ENCODE measurements around the gene NCEH1. TPM values are rescaled to one million over a fixed set of nuclear protein-coding genes. Genes with fewer than 3 reads are reported as not detected.

NCEH1 gene
- total and polyA plus RNA-seq, 2 experiments from 2014 or later = 4.7 to 10.5 TPM

GRCh38 chr3:172609750-172610149 lies 101.1 kb downstream of the NCEH1 start:
- DNase-seq (ENCODE audit: low spot score) = no peak
- Histone ChIP-seq H3K9me2 (replicated peaks; ENCODE audit: insufficient read depth) (no peaks in the 10 kb centered on the region), H4K20me1 (ENCODE audit: insufficient read depth, poor library complexity, severe bottlenecking) (no peaks in the 10 kb centered on the region), H3K27me3 (no peaks in the 10 kb centered on the region), H3K27ac (no peak overlapping the region), H3K4me2 (no peak overlapping the region), H2AFZ (no peak overlapping the region), H3K4me3 (no peak overlapping the region), H3K9me3 (ENCODE audit: low read depth) (no peaks in the 10 kb centered on the region), H3K36me3 (replicated peaks; ENCODE audit: insufficient read depth, low read depth) (no peaks in the 10 kb centered on the region), H3K79me2 (no peaks in the 10 kb centered on the region), H3K4me1 (ENCODE audit: insufficient read depth) (no peaks in the 10 kb centered on the region)
- TF ChIP-seq EZH2 (IDR thresholded peaks at IDR 0.05; ENCODE audit: borderline replicate concordance) (no peak), CTCF (IDR thresholded peaks at IDR 0.05; ENCODE audit: poor library complexity) (no peak), EZH2phosphoT487 (IDR thresholded peaks at IDR 0.05; ENCODE audit: low read depth, severe bottlenecking, unreplicated experiment) (no peak)
- 95% methylated on average over 6 of the region's 6 CpGs for WGBS (ENCODE audit: low lambda C conversion rate, missing lambda C conversion rate)

GRCh38 chr3:172608575-172608974 lies 102.3 kb downstream of the NCEH1 start:
- Histone ChIP-seq H3K9me2 (replicated peaks; ENCODE audit: insufficient read depth) (no peaks in the 10 kb centered on the region), H3K36me3 (replicated peaks; ENCODE audit: insufficient read depth, low read depth) (no peaks in the 10 kb centered on the region), H3K4me3 (no peak overlapping the region), H3K4me2 (no peak overlapping the region), H4K20me1 (ENCODE audit: insufficient read depth, poor library complexity, severe bottlenecking) (no peaks in the 10 kb centered on the region), H2AFZ (no peak overlapping the region), H3K4me1 (ENCODE audit: insufficient read depth) (no peaks in the 10 kb centered on the region), H3K27ac (no peak overlapping the region), H3K9me3 (ENCODE audit: low read depth) (no peaks in the 10 kb centered on the region), H3K79me2 (no peaks in the 10 kb centered on the region), H3K27me3 (no peaks in the 10 kb centered on the region)
- no peak for DNase-seq (ENCODE audit: low spot score)
- TF ChIP-seq EZH2 (IDR thresholded peaks at IDR 0.05; ENCODE audit: borderline replicate concordance) = no peak
- TF ChIP-seq CTCF (IDR thresholded peaks at IDR 0.05; ENCODE audit: poor library complexity) = no peak
- WGBS (ENCODE audit: low lambda C conversion rate, missing lambda C conversion rate) = 83% methylated on average over 2 of the region's 2 CpGs

- no peak for DNase-seq (ENCODE audit: low spot score)
- H3K4me1 ChIP-seq (ENCODE audit: insufficient read depth) = no peaks in the 10 kb centered on the region
- H3K36me3 ChIP-seq (replicated peaks; ENCODE audit: insufficient read depth, low read depth) = no peaks in the 10 kb centered on the region
- no peak overlapping the region for H3K27ac ChIP-seq
- no peaks in the 10 kb centered on the region for H3K9me3 ChIP-seq (ENCODE audit: low read depth)
- H3K79me2 ChIP-seq = no peaks in the 10 kb centered on the region
- no peaks in the 10 kb centered on the region for H3K9me2 ChIP-seq (replicated peaks; ENCODE audit: insufficient read depth)
- no peak for TF ChIP-seq EZH2 (IDR thresholded peaks at IDR 0.05; ENCODE audit: borderline replicate concordance)
- TF ChIP-seq EZH2phosphoT487 (IDR thresholded peaks at IDR 0.05; ENCODE audit: low read depth, severe bottlenecking, unreplicated experiment) = no peak
- no peak for TF ChIP-seq CTCF (IDR thresholded peaks at IDR 0.05; ENCODE audit: poor library complexity)
- H4K20me1 ChIP-seq (ENCODE audit: insufficient read depth, poor library complexity, severe bottlenecking) = no peaks in the 10 kb centered on the region
- H3K4me2 ChIP-seq = no peak overlapping the region
- no peaks in the 10 kb centered on the region for H3K27me3 ChIP-seq
- 69% methylated on average over 2 of the region's 2 CpGs for WGBS (ENCODE audit: low lambda C conversion rate, missing lambda C conversion rate)
- H3K4me3 ChIP-seq = no peak overlapping the region
- H2AFZ ChIP-seq = no peak overlapping the region
Observed at GRCh38 chr3:172607305-172608121, 103.4 kb downstream of the NCEH1 start.
